Spleen (tissue), 11 donors: ENCODE data around the gene CEBPG. TPM values are rescaled to one million over a fixed set of nuclear protein-coding genes. Genes with fewer than 3 reads are reported as not detected.

ENCODE experiments used
- DNase-seq: peaks from one replicate; pipeline ENCODE4 v3.0.0-alpha.2; 2020
- H3K27ac ChIP-seq, 8 donors: fragments of 200-600 bp; sonication (generic) in 7 of 8; 1 replicate in 4 of 8; 2 replicates in 4 of 8; pipeline versions ENCODE4 v1.5.0 to v1.8.0; 2016 to 2021; ENCODE audit warnings: inconsistent platforms in 4 of 8, mild to moderate bottlenecking in 4 of 8, moderate library complexity in 1 of 8
- H3K27me3 ChIP-seq, 7 donors: fragments of 200-600 bp; sonication (generic) in 6 of 7; replicated peaks in 1 of 7; 1 replicate in 4 of 7; 2 replicates in 3 of 7; pipeline versions ENCODE4 v1.5.0 to v1.8.0; 2016 to 2021; ENCODE audit warnings: inconsistent platforms in 3 of 7, mild to moderate bottlenecking in 1 of 7
- H3K36me3 ChIP-seq, 6 donors: fragments of 200-600 bp; sonication (generic) in 5 of 6; 1 replicate in 4 of 6; 2 replicates in 2 of 6; pipeline versions ENCODE4 v1.5.0 to v1.8.0; 2016 to 2021; ENCODE audit warnings: inconsistent platforms in 2 of 6
- H3K4me1 ChIP-seq, 6 donors: fragments of 200-600 bp; sonication (generic) in 5 of 6; 1 replicate in 3 of 6; 2 replicates in 3 of 6; pipeline versions ENCODE4 v1.5.0 to v1.8.0; 2016 to 2021; ENCODE audit warnings: inconsistent platforms in 3 of 6
- H3K4me3 ChIP-seq, 8 donors: fragments of 200-600 bp; sonication (generic) in 7 of 8; 1 replicate in 4 of 8; 2 replicates in 4 of 8; pipeline versions ENCODE4 v1.5.0 to v1.8.0; 2016 to 2021; ENCODE audit warnings: inconsistent platforms in 4 of 8, mild to moderate bottlenecking in 4 of 8, moderate library complexity in 2 of 8
- H3K9me3 ChIP-seq, 8 donors: fragments of 200-600 bp; sonication (generic) in 7 of 8; 1 replicate in 4 of 8; 2 replicates in 4 of 8; pipeline versions ENCODE4 v1.5.0 to v1.8.0; 2016 to 2021; ENCODE audit warnings: inconsistent platforms in 4 of 8
- POLR2A ChIP-seq, 3 donors: fragments of 450-650 bp; IDR thresholded peaks; one replicate each; pipeline ENCODE4 v1.5.1; 2017; ENCODE audit warnings: antibody characterized with exemption in 3 of 3, mild to moderate bottlenecking in 1 of 3
- POLR2AphosphoS5 ChIP-seq, 3 donors: sonication (generic); formaldehyde crosslinking; IDR thresholded peaks; one replicate each; pipeline ENCODE4 v1.5.1; 2017; ENCODE audit warnings: antibody characterized with exemption in 3 of 3
- WGBS, 5 donors: extraction: QIAGEN DNeasy Blood & Tissue Kit in 3 of 5; methylation state at CpG; one replicate each; pipeline versions ENCODE4 v1.1.5 to v1.1.7; 2013 to 2018; 5-methylcytosine and 5-hydroxymethylcytosine counted together
- intact Hi-C: fragments of 100-400 bp; cut with DNase I; formaldehyde crosslinking; loops from one replicate; pipeline ENCODE4 v1.15.0; 2023; ENCODE audit warnings: low total_unique reads
- polyA plus RNA-seq, 3 donors: library from polyadenylated mRNA; stranded (reverse); fragments of 200-250 nt; gene quantifications; one replicate each; pipeline ENCODE4 v1.2.1, GENCODE V29; 2013
- total RNA-seq, 7 donors: library from RNA; depleted of rRNA in 3 of 7; stranded (reverse); fragments of >200 nt in 3 of 7; fragmentation: NEBNext Ultra II Directional in 4 of 7; extraction: Animal tissue kit (Norgen Biotek cat#: 25700) in 4 of 7; gene quantifications; one replicate each; pipeline versions ENCODE4 v1.1.0 to v1.2.1, GENCODE V29; 2016 to 2021
- TF ChIP-seq, protein P1 (sequence below), 11 experiments: fragments of 200-600 bp in 7 of 11; fragments of 450-650 bp in 4 of 11; sonication (generic) in 4 of 11; IDR thresholded peaks in 8 of 11; conservative IDR thresholded peaks in 3 of 11; 1 replicate in 7 of 11; 2 replicates in 4 of 11; pipeline versions ENCODE4 v1.4.0 to v1.8.0; 2016 to 2021; ENCODE audit warnings: antibody characterized with exemption in 11 of 11, inconsistent platforms in 4 of 11, mild to moderate bottlenecking in 1 of 11
- donor health status: healthy with polysubstance abuse.
- donor health status: DM: no; HTN: no; CAD: no; lungs with moderate emphysema.
- donor health status: DM: no; HTN: no; CAD: no.
- donor health status: Bipolar disorder and iron deficiency.
- donor health status: healthy.
- donor health status: DM: no; HTN: no; CAD: no.
- donor health status: DM: yes; HTN: yes; CAD: no.

The CEBPG gene
- total and polyA plus RNA-seq, 10 donors = 9.3 to 21.1 (median 16.0) TPM

DNA sequence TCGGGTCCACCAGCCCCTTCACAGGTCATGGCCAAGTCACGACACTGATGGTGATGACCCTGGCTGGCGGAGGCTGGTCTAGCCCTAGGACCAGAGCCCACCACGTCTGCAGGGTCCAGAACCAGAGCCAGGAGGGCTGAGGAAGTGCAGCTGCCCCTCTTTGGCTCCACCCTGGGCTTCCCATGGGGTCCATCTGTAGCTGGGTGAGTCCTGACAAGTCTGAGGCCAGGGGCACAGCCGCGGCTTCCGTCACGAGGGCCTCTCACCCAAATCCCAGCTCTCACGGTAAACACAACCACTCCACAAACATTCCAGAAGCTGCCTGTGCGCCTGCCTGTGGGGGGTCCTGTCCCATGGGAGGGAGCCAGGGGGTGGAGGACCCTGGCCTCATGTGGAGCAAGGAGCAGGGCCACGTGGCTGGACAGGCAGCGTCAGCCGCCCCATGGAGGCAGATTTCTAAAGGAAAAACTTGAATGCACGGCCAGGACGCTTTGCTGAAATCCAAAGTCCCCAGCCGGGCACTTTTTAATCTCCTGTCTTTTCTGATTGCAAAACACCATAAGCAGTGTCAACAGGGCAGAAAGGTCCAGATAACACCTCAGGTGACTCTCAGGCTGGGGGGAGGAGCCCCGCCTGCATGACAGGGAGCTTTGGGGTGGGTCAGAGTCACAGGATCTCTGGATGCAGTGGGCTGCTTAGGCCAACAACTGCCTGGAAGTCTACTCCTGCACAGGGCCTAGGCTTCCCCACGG, 29.9 kb downstream of the CEBPG start:
- Histone ChIP-seq H3K27ac (no peak overlapping the region), H3K4me1 (peaks cover 0 to 12% (median 0%) of the 10 kb centered on the region in 6 donors), H3K4me3 (no peak overlapping the region), H3K9me3 (no peaks in the 10 kb centered on the region), H3K27me3 (no peaks in the 10 kb centered on the region), H3K36me3 (peaks cover 0 to 45% (median 3%) of the 10 kb centered on the region in 6 donors)
- TF ChIP-seq, protein P1, sequence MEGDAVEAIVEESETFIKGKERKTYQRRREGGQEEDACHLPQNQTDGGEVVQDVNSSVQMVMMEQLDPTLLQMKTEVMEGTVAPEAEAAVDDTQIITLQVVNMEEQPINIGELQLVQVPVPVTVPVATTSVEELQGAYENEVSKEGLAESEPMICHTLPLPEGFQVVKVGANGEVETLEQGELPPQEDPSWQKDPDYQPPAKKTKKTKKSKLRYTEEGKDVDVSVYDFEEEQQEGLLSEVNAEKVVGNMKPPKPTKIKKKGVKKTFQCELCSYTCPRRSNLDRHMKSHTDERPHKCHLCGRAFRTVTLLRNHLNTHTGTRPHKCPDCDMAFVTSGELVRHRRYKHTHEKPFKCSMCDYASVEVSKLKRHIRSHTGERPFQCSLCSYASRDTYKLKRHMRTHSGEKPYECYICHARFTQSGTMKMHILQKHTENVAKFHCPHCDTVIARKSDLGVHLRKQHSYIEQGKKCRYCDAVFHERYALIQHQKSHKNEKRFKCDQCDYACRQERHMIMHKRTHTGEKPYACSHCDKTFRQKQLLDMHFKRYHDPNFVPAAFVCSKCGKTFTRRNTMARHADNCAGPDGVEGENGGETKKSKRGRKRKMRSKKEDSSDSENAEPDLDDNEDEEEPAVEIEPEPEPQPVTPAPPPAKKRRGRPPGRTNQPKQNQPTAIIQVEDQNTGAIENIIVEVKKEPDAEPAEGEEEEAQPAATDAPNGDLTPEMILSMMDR (IDR thresholded peaks at IDR 0.05 in 8 of 11, conservative IDR thresholded peaks at IDR 0.05 in 3 of 11) = no peak
- TF ChIP-seq POLR2AphosphoS5 (IDR thresholded peaks at IDR 0.05) (no peak), POLR2A (IDR thresholded peaks at IDR 0.05) (no peak)
- whole genome bisulfite sequencing, 5 donors = 85 to 94% (median 87%) methylated on average over 13 to 18 of the region's 18 CpGs
- peak; percentile 58 for DNase-seq
- intact Hi-C loops = no loop called here

DNA sequence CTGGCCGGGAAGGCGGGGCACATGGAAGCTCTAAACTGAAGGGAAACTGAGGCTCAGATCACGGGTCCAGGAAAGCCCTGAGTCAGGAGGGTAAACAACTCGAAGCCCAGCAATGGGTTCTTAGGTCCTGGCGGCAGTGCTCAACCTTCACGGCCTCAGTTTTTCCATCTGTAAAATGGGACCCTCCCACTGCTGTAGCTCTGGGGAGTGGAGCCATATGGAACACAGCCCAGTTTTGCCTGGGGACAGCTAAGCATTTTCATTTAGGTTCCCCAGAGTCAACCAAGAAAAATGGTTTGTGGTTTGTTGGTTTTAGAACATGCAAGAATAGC, 30.4 kb downstream of the CEBPG start:
- TF ChIP-seq POLR2AphosphoS5 (IDR thresholded peaks at IDR 0.05) (no peak), POLR2A (IDR thresholded peaks at IDR 0.05) (no peak)
- TF ChIP-seq, protein P1 (IDR thresholded peaks at IDR 0.05 in 8 of 11, conservative IDR thresholded peaks at IDR 0.05 in 3 of 11) = no peak
- no peaks in the 10 kb centered on the region for H3K27me3 ChIP-seq
- DNase-seq = no peak
- 79 to 95% (median 92%) methylated on average over 6 of the region's 6 CpGs for WGBS, 5 donors
- intact Hi-C loops = no loop called here
- H3K9me3 ChIP-seq = no peaks in the 10 kb centered on the region
- H3K36me3 ChIP-seq = peaks cover 0 to 42% (median 3%) of the 10 kb centered on the region in 6 donors
- no peak overlapping the region for H3K27ac ChIP-seq
- H3K4me1 ChIP-seq = peaks cover 0 to 12% (median 0%) of the 10 kb centered on the region in 6 donors
- H3K4me3 ChIP-seq = no peak overlapping the region

DNA sequence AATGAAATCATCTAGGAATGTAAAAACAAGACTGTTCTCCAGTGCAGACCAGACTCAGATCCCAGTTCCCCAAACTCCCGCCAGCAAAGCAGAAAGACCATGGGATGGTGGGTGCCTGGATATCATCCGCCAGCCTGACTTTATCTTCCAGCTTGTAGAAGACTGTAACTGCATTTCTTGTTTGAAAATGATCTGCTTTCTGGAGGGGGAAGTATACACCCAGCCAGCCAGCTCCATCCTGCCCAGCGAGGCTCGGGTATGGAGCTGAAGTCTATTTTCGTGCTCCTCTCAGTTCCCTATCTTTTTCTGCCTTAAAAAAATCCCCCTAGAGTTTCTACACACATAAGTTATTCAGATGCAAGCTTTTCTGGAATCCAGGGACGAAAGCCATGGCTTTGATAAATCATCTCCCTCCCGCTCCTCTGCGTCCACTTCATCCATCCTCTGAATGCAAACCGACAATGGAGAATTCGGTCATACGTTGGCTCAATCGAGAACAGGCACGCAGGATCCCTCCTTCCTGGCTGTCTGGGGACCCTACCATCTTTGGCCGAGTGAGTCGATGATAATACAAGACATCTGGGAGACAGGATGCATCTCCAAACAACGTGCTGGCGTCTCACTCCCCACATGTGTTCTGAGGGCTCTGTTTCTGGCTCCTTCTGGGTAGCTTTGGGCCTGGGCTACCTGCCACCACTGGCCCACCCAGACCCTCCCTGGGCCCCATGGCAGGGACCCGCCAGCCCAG, 31.2 kb downstream of the CEBPG start:
- Histone ChIP-seq H3K27ac (no peak overlapping the region), H3K9me3 (no peaks in the 10 kb centered on the region), H3K27me3 (no peaks in the 10 kb centered on the region), H3K4me1 (peaks cover 0 to 12% (median 0%) of the 10 kb centered on the region in 6 donors), H3K4me3 (no peak overlapping the region), H3K36me3 (peaks cover 0 to 43% (median 3%) of the 10 kb centered on the region in 6 donors)
- 82 to 89% (median 84%) methylated on average over 18 of the region's 18 CpGs for WGBS, 5 donors
- intact Hi-C loops = no loop called here
- peak; percentile 50 for DNase-seq
- TF ChIP-seq, protein P1 (IDR thresholded peaks at IDR 0.05 in 8 of 11, conservative IDR thresholded peaks at IDR 0.05 in 3 of 11) = no peak
- TF ChIP-seq POLR2A (IDR thresholded peaks at IDR 0.05) (no peak), POLR2AphosphoS5 (IDR thresholded peaks at IDR 0.05) (no peak)

DNA sequence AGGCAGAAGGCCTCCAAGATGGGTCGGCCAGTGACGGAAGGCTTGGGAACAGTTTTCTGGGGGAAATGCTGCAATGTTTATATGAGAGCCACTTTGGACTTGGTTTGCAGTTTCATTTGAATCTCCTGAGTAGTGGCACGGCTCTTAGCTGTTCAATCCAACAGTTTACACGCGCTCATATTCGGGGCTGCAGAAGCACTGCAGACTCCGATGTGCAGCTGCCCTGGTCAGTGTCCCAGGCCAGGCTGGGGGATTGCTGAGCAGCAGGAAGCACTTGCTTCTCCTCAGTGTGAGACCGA, 31.7 kb downstream of the CEBPG start:
- Histone ChIP-seq H3K9me3 (no peaks in the 10 kb centered on the region), H3K36me3 (peaks cover 0 to 47% (median 5%) of the 10 kb centered on the region in 6 donors), H3K27ac (no peak overlapping the region), H3K4me3 (no peak overlapping the region), H3K27me3 (no peaks in the 10 kb centered on the region), H3K4me1 (peaks cover 0 to 12% (median 0%) of the 10 kb centered on the region in 6 donors)
- TF ChIP-seq POLR2AphosphoS5 (IDR thresholded peaks at IDR 0.05) = no peak
- TF ChIP-seq, protein P1 (IDR thresholded peaks at IDR 0.05 in 8 of 11, conservative IDR thresholded peaks at IDR 0.05 in 3 of 11) = no peak
- no peak for TF ChIP-seq POLR2A (IDR thresholded peaks at IDR 0.05)
- intact Hi-C loops = no loop called here
- DNase-seq = no peak
- 84 to 98% (median 93%) methylated on average over 8 of the region's 8 CpGs for WGBS, 5 donors
